ENCODE data around the gene MISFA. TPM values are rescaled to one million over a fixed set of nuclear protein-coding genes. Genes with fewer than 3 reads are reported as not detected.
"Not testable (repeated sequence)": the region's sequence is repeated elsewhere in the genome, so short reads cannot be mapped to it uniquely, and the experiment has no call there.

MISFA gene
- total RNA-seq, 1 donor from 2014 or later = 1.6 TPM

DNA sequence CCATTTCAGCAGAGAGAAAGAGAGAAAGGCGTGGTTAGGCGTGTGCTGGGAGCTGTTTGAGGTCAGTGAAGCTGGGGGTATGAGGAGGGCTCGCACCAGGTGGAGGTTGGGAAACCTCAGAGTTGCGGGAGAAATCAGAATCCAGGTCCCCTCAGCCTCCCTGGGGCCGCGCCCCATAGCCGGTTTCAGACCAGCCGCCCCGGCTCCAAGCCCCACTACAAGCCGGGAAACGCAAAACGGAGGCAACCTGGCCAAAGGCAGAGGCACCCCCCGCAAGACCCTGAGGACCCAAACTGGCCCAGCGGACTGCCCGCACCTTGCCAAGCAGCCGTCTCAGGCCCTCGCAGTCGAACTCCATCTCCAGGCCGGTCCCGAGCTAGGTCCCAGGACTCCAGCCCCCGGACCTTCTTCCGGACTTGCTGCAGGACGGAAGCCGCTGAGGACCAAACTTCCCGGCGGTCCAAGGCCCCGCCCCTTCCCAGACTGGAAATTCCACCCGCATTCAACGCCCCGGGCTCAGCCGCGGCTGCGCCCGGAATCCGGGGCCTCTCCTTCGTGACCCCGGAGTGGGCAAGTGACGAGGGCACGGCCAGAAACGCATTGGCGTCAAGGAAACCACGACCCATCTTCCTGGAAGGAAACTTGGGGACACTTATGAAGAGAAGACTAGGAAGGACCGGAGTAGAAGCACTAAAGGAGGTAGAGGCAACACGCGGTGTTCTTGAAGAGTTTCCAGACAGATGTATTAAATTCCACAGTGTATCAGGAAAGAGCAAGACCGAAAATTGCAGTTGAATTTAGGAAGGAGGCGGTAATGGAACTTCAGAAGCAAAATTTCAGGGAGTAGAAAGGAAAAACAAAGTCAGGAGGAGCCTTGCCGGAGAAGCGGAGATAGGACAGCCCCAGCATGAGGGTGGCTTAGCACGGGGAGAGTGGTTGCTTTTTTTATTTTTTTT lies 11.0 kb upstream of the MISFA start, which contains the start of gene UEVLD:
TSS of gene UEVLD (minus strand) at position 438 of the 956 bp plus-strand sequence. CDS start at position 358, 80 bp downstream.
- H3K36me3 Mint-ChIP-seq = no peaks in the 10 kb centered on the region
- TF ChIP-seq EZH2 (IDR thresholded peaks at IDR 0.05) = peak; percentile 40
- no peak for TF ChIP-seq EZH2phosphoT487 (IDR thresholded peaks at IDR 0.05)
- DNase-seq (ENCODE audit: low spot score) = peak; percentile 93
- H3K4me1 Mint-ChIP-seq = peaks cover 12% of the 10 kb centered on the region
- Histone ChIP-seq H3K4me1 (peaks cover 16% of the 10 kb centered on the region), H3K27me3 (no peaks in the 10 kb centered on the region), H4K20me1 (ENCODE audit: low read depth) (peaks cover 8% of the 10 kb centered on the region), H3K9me3 (ENCODE audit: low read depth) (no peaks in the 10 kb centered on the region), H3K27ac (no peak within 1 kb of the TSS), H3F3A (ENCODE audit: low read depth) (peaks cover 4% of the 10 kb centered on the region), H3K9ac (peak within 1 kb of the TSS; percentile 68), H3K36me3 (no peaks in the 10 kb centered on the region), H3K4me2 (peak within 1 kb of the TSS; percentile 81), H3K4me3 (peak within 1 kb of the TSS; percentile 67), H2AFZ (replicated peaks) (peak within 1 kb of the TSS; percentile 96), H3K79me2 (ENCODE audit: low read depth) (peaks cover 65% of the 10 kb centered on the region)
- no peaks in the 10 kb centered on the region for H3K9me3 Mint-ChIP-seq
- peaks cover 2% of the 10 kb centered on the region for H3K27me3 Mint-ChIP-seq (ENCODE audit: insufficient read depth, low read depth)
- no peak within 1 kb of the TSS for H3K27ac Mint-ChIP-seq
- H3K4me3 Mint-ChIP-seq = no peak within 1 kb of the TSS

DNA sequence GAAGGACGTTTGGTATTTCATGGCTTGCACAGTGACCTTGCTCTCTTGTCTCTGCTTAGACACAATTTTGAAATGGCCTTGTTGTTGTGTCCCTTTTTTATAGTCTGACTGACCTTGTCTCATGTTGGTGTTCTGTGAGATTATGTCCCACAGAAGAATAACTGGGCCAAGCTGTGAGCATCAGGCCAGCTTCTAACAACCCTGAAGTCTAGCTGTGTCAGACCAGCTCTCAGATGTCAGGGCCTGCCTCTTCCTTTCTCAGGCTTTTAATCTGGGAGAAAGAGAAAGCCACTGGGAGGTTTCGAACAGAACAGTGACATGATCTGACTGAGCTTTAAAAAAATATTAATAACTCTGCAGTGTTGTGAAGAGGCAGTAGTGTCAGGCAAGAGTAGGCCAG lies 9.0 kb upstream of the MISFA start:
- peak overlapping the region; percentile 67 for H3K4me3 ChIP-seq
- Mint-ChIP-seq H3K4me1 (peaks cover 12% of the 10 kb centered on the region), H3K27ac (no peak overlapping the region), H3K4me3 (no peak overlapping the region), H3K9me3 (no peaks in the 10 kb centered on the region), H3K36me3 (no peaks in the 10 kb centered on the region), H3K27me3 (ENCODE audit: insufficient read depth, low read depth) (no peaks in the 10 kb centered on the region)
- H3K9ac ChIP-seq = peak overlapping the region; percentile 3
- H2AFZ ChIP-seq (replicated peaks) = no peak overlapping the region
- DNase-seq (ENCODE audit: low spot score) = no peak
- H3K79me2 ChIP-seq (ENCODE audit: low read depth) = peaks cover 68% of the 10 kb centered on the region
- H3K4me2 ChIP-seq = peak overlapping the region; percentile 81
- TF ChIP-seq EZH2 (IDR thresholded peaks at IDR 0.05) (no peak), EZH2phosphoT487 (IDR thresholded peaks at IDR 0.05) (no peak)
- TF ChIP-seq, protein P1, sequence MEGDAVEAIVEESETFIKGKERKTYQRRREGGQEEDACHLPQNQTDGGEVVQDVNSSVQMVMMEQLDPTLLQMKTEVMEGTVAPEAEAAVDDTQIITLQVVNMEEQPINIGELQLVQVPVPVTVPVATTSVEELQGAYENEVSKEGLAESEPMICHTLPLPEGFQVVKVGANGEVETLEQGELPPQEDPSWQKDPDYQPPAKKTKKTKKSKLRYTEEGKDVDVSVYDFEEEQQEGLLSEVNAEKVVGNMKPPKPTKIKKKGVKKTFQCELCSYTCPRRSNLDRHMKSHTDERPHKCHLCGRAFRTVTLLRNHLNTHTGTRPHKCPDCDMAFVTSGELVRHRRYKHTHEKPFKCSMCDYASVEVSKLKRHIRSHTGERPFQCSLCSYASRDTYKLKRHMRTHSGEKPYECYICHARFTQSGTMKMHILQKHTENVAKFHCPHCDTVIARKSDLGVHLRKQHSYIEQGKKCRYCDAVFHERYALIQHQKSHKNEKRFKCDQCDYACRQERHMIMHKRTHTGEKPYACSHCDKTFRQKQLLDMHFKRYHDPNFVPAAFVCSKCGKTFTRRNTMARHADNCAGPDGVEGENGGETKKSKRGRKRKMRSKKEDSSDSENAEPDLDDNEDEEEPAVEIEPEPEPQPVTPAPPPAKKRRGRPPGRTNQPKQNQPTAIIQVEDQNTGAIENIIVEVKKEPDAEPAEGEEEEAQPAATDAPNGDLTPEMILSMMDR (IDR thresholded peaks at IDR 0.05) = no peak
- no peaks in the 10 kb centered on the region for H3K27me3 ChIP-seq
- H3K9me3 ChIP-seq (ENCODE audit: low read depth) = no peaks in the 10 kb centered on the region
- peaks cover 4% of the 10 kb centered on the region for H3F3A ChIP-seq (ENCODE audit: low read depth)
- no peak overlapping the region for H3K27ac ChIP-seq
- H3K4me1 ChIP-seq = peaks cover 16% of the 10 kb centered on the region
- peaks cover 8% of the 10 kb centered on the region for H4K20me1 ChIP-seq (ENCODE audit: low read depth)
- no peaks in the 10 kb centered on the region for H3K36me3 ChIP-seq

DNA sequence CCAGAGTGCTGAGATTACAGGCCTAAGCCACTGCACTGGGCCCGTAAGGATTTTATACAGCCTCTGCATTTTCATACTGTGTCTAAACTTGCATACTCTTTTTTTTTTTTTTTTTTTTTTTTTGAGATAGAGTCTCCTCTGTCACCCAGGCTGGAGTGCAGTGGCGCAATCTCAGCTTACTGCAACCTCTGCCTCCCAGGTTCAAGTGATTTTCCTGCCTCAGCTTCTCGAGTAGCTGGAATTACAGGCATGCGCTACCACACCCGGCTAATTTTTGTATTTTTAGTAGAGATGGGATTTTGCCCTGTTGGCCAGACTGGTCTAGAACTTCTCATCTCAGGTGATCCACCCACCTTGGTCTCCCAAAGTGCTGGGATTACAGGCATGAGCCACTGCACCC lies 5.5 kb upstream of the MISFA start:
- not testable (repeated sequence) for H3K27ac ChIP-seq; H3K36me3 Mint-ChIP-seq; H4K20me1 ChIP-seq (ENCODE audit: low read depth); H2AFZ ChIP-seq (replicated peaks); H3K4me3 Mint-ChIP-seq; H3K9ac ChIP-seq; H3K9me3 Mint-ChIP-seq; H3K9me3 ChIP-seq (ENCODE audit: low read depth); H3K27ac Mint-ChIP-seq; H3K4me3 ChIP-seq; DNase-seq (ENCODE audit: low spot score); H3K27me3 Mint-ChIP-seq (ENCODE audit: insufficient read depth, low read depth); H3K4me2 ChIP-seq; H3F3A ChIP-seq (ENCODE audit: low read depth); H3K36me3 ChIP-seq; H3K27me3 ChIP-seq
- Histone ChIP-seq H3K4me1 (peaks cover 13% of the 10 kb centered on the region), H3K79me2 (ENCODE audit: low read depth) (peaks cover 48% of the 10 kb centered on the region)
- H3K4me1 Mint-ChIP-seq = peaks cover 12% of the 10 kb centered on the region

DNA sequence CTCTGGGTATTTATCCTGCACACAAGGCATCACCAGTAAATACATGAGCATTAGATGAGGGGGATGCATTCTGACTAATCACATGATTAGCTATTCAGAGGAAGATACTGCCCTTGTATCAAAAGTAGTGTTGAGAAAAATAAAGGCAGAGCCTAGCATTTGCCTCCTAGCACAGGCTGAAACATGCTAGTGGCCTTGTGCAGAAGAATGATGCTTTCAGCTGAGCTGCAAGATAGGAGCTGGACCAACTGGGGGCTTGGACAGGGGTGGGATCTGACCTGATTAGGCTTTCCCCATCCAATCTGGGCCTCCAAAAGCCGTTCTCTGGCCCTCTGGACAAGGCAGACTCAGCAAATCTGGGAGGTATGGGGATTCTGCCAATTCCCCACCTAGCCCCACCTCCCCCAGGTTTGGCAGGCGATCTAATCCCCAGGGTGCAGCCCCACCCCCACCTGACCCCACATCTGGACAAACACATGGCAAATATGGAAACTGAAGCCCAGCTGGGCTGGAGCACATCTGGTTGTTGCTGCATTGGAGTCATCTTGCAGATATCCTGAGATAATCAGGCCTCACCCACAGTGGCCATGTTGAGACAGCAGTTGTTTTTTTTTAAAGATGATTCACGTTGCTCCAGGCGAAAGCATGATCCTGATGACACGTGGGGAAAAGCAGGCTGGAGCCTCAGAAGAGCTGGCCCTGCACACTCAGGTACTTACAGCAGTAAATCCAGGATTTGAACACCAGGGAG lies 4.4 kb upstream of the MISFA start:
- H3K27me3 Mint-ChIP-seq (ENCODE audit: insufficient read depth, low read depth) = no peaks in the 10 kb centered on the region
- Histone ChIP-seq H4K20me1 (ENCODE audit: low read depth) (peaks cover 7% of the 10 kb centered on the region), H3K9me3 (ENCODE audit: low read depth) (no peaks in the 10 kb centered on the region), H2AFZ (replicated peaks) (no peak overlapping the region), H3K4me2 (no peak overlapping the region), H3K27ac (no peak overlapping the region), H3K36me3 (no peaks in the 10 kb centered on the region), H3K27me3 (no peaks in the 10 kb centered on the region), H3K9ac (no peak overlapping the region), H3F3A (ENCODE audit: low read depth) (no peaks in the 10 kb centered on the region), H3K4me3 (no peak overlapping the region), H3K4me1 (peaks cover 6% of the 10 kb centered on the region), H3K79me2 (ENCODE audit: low read depth) (peaks cover 37% of the 10 kb centered on the region)
- no peak for DNase-seq (ENCODE audit: low spot score)
- TF ChIP-seq EZH2phosphoT487 (IDR thresholded peaks at IDR 0.05) (no peak), EZH2 (IDR thresholded peaks at IDR 0.05) (no peak)
- TF ChIP-seq, protein P1 (IDR thresholded peaks at IDR 0.05) = no peak
- peaks cover 10% of the 10 kb centered on the region for H3K4me1 Mint-ChIP-seq
- peaks cover 5% of the 10 kb centered on the region for H3K36me3 Mint-ChIP-seq
- H3K27ac Mint-ChIP-seq = no peak overlapping the region
- H3K4me3 Mint-ChIP-seq = no peak overlapping the region
- no peaks in the 10 kb centered on the region for H3K9me3 Mint-ChIP-seq

All from neural progenitor cell (in vitro differentiated cells).